Epithelial cell of proximal tubule (primary cell): ENCODE data around the gene KRT28. TPM values are rescaled to one million over a fixed set of nuclear protein-coding genes. Genes with fewer than 3 reads are reported as not detected.
A peak's percentile ranks its signal among the peaks of the same experiment; 100 is the strongest.

Source experiments
- DNase-seq: peaks from one replicate; pipeline ENCODE4 v3.0.0-alpha.2; 2011; ENCODE audit warnings: low read depth
- H3K4me3 ChIP-seq: 2 replicates; pipeline ENCODE4 v1.5.1; 2011; ENCODE audit warnings: low read depth, mild to moderate bottlenecking, low read length
- CTCF ChIP-seq: conservative IDR thresholded peaks from 2 replicates; pipeline ENCODE4 v1.5.1; 2012; ENCODE audit warnings: low read depth, mild to moderate bottlenecking, low read length
- total RNA-seq: library from RNA; depleted of rRNA; stranded (reverse); fragments of >200 nt; gene quantifications from 2 replicates; pipeline ENCODE4 v1.2.3, GENCODE V29; 2015

KRT28 gene
- total RNA-seq, 1 donor from 2014 or later: not detected

GRCh38 chr17:40812639-40813038 is 12.9 kb upstream of the KRT28 start:
- no peak for DNase-seq
- H3K4me3 ChIP-seq: no peak overlapping the region
- no peak for TF ChIP-seq CTCF

GRCh38 chr17:40810494-40810893 is 10.7 kb upstream of the KRT28 start:
- H3K4me3 ChIP-seq: no peak overlapping the region
- TF ChIP-seq CTCF: no peak
- no peak for DNase-seq

GRCh38 chr17:40809721-40810421 is 10.1 kb upstream of the KRT28 start:
- no peak overlapping the region for H3K4me3 ChIP-seq
- DNase-seq: no peak
- TF ChIP-seq CTCF: no peak

- H3K4me3 ChIP-seq: no peak overlapping the region
- no peak for TF ChIP-seq CTCF
- no peak for DNase-seq
Measured at GRCh38 chr17:40806131-40806530, 6.4 kb upstream of the KRT28 start.

- no peak for DNase-seq
Measured at GRCh38 chr17:40803617-40804082, 3.9 kb upstream of the KRT28 start.

GRCh38 chr17:40801157-40801556 is 1.4 kb upstream of the KRT28 start:
- no peak overlapping the region for H3K4me3 ChIP-seq
- DNase-seq: no peak
- TF ChIP-seq CTCF: no peak

More at GRCh38 chr17:40803617-40804082, 3.9 kb upstream of the KRT28 start:
- H3K4me3 ChIP-seq: no peak overlapping the region
- TF ChIP-seq CTCF: peak; percentile 97

GRCh38 chr17:40800381-40800780 is 622 bp upstream of the KRT28 start:
- H3K4me3 ChIP-seq: no peak overlapping the region
- no peak for TF ChIP-seq CTCF
- DNase-seq: no peak
